ENCODE results near the gene RPL18.
A peak's percentile ranks its signal among the peaks of the same experiment; 100 is the strongest.
"Not testable (repeated sequence)": the region's sequence is repeated elsewhere in the genome, so short reads cannot be mapped to it uniquely, and the experiment has no call there.

Gene RPL18

DNA sequence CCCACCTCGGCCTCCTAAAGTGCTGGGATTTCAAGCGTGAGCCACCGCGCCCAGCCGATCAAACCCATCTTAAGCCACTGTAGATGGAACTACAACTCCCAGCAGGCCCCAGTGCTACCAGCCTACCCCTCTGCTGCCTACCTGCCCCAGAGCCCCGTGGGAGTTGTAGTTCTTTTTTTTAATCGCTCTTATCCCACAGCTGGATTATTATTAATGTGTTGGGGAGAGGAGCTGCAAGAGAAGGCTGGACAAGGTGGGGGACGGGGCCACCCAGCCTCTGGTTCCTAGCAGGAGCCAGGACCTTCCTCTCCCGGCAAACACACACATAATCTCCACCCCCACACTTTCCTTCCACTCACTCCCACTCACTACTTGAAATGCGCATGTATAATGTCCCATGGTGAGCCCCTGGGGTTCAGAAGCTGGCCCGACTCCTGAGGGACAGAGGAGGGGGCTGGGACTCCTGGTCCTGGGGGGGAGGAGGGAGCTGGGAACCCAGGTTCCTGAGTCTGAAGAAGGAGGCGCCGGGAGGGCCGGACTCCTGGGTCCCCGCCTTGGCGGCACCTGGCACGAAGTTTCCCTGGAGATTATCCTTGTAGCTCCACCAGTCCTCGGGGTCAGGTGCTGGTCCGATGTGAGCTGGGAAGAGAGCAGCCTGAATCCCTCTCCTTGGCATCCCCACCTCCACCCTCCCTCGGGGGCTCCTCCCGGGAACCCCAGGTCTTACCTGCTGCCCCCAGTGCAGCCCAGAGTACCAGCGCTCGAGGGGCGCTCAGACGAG is 26.1 kb upstream of the RPL18 start:
- peak; percentile 62 to 65 for DNase-seq (ENCODE audit: low read depth in 2 of 2)

- DNase-seq (ENCODE audit: low read depth in 2 of 2): no peak
These were observed 25.4 kb upstream of the RPL18 start for GRCh38 chr19:48644355-48644754.

DNA sequence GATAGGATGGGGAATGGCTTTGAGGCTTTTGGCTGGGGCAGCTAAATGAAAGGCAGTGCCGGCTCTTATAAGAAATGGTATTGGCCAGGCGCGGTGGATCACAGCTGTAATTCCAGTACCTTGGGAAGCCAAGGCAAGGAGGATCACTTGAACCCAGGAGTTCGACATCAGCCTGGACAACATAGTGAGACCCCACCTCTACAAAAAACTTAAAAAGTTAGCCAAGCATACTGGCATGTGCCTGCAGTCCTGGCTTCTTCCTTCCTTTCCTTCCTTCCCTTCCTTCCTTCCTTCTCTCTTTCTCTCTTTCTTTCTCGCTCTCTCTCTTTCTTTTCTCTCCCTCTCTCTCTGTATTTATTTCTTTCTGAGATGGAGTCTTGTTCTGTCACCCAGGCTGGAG is 23.9 kb upstream of the RPL18 start:
- DNase-seq (ENCODE audit: low read depth in 2 of 2): no peak

- no peak for DNase-seq (ENCODE audit: low read depth in 2 of 2)
These were observed 22.9 kb upstream of the RPL18 start for GRCh38 chr19:48641850-48642249.

GRCh38 chr19:48639483-48640375 is 20.8 kb upstream of the RPL18 start:
- DNase-seq (ENCODE audit: low read depth in 2 of 2): no peak

DNA sequence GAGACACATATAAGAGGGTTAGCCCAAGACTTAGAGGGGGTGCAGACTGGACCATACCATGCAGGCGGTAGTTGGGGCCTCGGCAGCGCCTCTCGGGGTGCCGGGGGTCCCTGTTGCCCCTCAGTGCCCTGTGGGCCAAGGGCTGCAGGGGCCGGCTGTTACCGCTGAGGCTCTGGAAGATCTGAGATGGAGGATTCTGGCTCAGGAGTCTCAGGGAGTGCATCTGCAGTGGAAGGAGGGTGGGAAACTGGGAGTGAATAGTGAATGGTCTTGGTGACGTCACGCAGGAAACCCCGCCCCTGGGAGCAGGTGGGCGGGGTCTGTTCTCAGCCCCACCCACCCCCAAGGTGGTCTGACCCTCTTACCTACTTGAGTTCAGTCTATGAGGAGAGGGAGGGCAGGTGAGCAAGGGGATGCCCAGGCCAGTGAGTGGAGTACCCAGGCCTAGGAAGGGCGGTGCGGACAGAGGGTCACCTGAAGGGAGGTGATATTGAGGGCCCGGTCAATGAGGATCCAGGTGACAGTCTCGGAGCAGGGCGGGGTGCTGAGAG is 19.9 kb upstream of the RPL18 start:
- DNase-seq (ENCODE audit: low read depth in 2 of 2): no peak

DNA sequence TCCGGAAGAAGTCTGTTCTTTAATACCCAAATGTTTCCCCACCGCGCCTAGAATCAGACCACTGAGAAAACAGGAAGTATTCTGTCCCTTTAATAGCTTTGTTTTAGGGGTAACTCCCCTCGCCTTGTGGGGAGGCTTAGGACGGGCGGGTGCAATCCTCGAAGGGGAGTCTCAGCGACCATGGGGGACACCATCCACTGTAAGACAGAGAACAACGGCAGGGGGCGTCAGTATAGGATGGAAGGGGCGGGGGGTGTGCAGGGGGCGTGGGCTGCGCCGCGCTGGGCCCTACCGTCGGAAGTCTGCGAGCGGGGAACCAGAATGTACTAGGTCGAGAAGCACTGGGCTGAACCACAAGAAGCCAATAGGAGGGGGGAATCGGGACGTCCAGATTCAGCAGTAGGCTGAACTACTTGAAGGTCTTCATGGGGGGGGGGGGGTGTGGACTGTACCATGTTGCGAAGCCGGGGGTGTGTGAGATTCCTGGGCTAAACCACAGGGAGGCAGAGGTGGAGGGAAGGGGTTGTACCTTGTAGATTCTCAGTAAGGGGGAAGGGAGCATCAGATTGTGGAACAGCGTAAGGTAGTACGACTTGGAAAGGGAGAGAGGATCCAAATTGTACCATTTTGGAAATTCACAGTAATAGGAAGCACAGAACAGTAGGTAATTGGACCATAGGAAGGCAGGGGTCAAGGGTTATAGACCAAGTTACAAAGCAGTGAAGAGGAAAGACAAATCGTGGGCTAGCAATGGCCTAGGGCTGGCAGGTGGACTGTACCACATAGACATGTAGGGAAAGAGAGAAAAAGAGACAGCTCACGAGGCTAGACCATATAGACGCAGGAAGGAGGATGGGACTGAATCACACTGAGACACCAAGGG is 19.2 kb upstream of the RPL18 start:
- peak in 1 of 2 donors; percentile 66 for DNase-seq (ENCODE audit: low read depth in 2 of 2)

GRCh38 chr19:48637449-48637947 is 18.5 kb upstream of the RPL18 start:
- peak; percentile 98 to 99 for DNase-seq (ENCODE audit: low read depth in 2 of 2)

DNA sequence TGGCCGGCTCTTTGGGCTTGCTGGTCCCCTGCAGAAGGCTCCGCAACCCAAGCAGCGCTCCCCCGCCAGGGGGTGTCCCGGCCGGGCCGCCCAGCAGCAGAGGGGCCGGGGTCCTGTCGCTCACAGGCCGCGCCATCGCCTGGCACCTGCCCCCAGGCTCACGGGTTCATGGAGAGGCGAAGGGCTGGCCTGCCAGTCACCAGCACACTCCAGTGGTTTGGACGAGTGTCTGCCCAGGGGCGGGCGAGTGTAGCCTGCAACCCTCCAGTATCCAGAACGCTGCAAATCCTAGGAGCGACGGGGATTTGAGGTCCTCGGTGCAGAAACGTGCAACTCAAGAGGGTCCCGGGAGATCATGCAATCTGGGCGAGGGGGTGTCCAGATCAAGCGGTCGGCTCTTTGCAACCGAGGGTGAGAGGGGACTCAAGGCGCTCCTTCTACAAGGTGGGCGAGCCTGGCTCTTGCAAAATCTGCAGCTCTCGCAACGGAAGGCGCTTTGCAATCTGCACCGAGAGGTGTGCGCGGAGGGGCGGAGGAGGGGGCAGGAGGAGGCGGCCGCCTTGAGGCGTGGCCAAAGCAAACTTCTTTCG is 18.0 kb upstream of the RPL18 start, which contains the start of gene DBP:
TSS of gene DBP (minus strand) at position 521 of the 590 bp plus-strand sequence. CDS start at position 136, 385 bp downstream.
- no peak for DNase-seq (ENCODE audit: low read depth in 2 of 2)

DNA sequence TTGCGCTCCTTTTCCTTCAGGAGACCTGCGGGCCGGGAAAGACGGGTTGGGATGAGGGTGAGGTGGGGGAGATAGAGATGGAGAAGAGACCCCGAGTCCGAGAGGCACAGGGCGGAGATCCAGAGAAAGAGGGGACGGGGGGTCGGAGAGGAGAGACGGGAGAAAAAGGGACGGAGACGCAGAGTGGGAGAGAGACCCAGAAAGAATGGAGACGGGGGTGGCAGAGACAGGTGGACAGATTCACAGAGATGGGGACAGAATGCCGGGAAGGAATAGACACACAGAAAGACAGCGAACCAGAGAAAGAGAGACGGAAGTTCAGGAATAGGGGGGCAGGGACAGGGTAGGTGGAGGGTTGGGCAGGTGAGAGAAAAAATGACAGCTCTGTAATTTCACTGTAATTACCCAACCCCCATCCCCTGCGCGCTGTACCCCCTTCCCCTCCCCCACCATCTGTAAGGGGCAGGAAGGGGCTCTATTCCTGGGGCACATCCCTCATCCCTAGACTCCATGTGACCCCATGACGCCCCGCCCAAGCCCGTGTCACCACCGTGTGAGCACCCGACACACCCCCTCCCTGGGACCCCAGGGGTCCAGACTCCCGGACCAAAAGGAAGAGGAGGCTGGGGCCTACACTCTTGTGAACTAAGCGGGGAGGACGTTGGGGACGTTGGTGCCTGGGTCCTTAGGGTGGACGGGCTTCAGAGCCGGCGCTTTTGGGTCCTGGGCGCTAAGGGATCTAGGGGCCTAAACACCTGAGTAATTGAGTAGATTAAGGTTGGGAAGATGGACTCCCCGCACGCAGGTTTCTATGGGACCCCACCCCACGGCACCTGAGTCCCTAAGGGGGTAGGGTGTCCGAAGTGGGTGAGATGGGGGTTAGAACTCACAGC is 17.2 kb upstream of the RPL18 start:
- DNase-seq (ENCODE audit: low read depth in 2 of 2): no peak

DNA sequence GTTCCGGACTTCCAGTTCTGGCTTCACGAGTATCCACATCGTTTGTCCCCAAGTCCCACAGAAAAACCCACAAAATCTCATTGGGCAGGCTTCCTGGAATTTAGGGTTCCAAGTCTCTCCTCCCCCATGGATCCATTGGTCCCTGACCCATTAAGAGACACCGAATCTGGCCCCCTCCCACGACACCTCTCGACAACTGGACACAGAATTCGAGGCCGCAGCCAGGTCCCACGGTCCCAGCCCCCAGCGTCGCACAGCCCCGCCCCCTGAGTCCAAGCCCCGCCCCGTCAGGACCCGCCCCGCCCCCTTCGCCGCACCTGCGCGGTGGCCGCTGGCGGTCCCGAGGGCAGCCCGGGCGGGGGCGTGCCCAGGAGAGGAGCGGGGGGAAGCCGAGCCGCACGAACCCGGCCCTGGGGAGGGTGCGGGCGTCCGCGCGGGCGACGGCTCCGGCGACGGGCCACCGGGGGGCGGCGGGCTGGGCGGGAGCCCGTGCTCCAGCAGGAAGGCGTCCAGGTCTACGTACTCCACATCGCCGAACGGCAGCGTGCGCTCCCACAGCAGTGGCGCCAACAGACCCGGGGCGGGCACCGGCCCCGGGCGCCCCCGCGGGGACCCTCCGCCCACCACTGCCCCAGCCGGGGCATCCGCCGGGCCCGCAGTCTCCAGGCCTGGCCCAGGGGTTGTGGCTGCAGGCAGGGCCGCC is 16.4 kb upstream of the RPL18 start:
- DNase-seq (ENCODE audit: low read depth in 2 of 2): peak; percentile 64 to 67

DNA sequence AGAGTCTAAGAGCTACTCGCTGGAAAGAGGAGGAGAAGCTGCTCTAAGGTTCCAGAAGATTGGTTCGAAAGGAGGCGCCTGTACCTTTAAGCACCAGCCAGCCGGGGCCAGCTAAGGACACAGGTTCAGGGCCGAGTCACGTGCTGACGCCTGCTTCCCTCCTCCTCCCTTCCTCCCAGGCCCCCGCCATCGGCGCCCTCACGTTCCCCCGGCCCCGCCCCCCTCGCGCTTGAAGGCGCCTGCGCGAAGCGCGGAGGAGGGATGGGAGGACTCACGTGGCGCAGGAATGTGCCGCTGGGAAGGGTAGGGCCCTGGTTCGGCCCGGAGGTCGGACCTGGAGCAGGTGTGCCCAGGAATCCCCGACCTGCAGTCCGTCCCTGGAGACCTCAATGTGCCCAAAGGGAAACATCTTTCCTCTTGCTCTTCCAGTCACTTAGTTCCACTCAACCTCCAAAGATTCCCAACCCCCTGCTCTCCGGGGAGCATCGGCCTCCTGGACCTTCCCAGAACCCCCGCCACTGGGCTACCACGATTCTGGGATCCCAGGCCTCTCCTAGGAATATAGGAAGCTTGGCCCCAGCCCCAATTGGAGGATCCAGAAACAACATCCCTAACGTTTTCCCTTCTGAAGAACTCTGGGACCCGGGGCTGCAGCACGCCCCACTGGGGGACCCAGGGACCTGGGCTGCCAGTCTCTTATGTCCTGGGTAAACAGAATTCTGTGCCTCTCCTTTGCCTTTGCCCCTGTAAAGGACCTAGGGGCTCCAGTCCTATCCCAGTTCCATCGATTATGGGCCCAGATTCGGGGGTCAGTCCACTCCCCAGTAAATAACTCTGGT is 15.7 kb upstream of the RPL18 start:
- DNase-seq (ENCODE audit: low read depth in 2 of 2): peak; percentile 89 to 91

GRCh38 chr19:48634036-48634342 is 15.0 kb upstream of the RPL18 start:
- no peak for DNase-seq (ENCODE audit: low read depth in 2 of 2)

- no peak for DNase-seq (ENCODE audit: low read depth in 2 of 2)
These were observed 14.4 kb upstream of the RPL18 start for GRCh38 chr19:48633148-48634035.

DNA sequence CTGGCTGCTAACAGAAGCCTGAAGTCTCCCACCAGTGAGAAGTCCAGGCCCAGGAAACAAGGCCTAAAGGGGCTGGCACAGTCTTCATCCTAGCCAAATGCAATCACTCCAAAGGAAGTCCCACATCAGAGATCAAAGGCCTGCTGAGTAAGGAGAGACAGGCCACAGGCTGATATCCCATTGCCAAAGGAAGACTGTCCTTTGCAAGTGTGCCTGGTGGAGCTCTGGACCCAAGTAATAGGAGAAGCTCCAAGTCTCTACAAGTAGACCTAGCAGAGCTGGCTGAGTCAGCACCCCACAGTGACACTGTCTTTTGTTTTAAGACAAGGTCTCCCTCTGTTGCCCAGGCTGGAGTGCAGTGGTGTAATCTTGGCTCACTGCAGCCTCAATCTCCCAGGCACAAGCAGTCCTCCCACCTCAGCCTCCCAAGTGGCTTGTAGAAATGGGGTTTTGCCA is 13.7 kb upstream of the RPL18 start:
- DNase-seq (ENCODE audit: low read depth in 2 of 2): no peak

GRCh38 chr19:48632286-48632685 is 13.3 kb upstream of the RPL18 start:
- DNase-seq (ENCODE audit: low read depth in 2 of 2): not testable (repeated sequence)

DNA sequence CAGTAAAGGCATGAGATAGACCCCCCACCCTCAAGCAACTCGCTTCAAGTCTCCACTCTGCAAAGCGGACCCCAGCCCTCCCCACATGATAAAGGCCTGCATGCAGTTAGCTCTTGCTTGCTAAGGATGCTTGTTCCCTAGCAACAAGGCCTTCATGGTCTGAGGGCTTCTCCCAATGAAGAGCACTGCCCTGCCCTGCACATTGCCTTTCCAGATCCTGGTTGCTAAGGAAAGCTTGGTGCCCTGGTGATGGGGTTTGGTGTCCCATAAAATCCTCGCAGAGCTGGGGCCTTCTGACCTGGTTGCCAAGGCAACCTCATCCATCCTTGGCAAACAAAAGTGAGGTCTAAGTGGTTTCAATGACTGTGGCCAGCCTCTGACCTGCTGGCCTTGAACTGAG is 12.2 kb upstream of the RPL18 start:
- DNase-seq (ENCODE audit: low read depth in 2 of 2): no peak

Data from stimulated activated CD8-positive, alpha-beta memory T cell treated with anti-CD3 and anti-CD28 coated beads, Interleukin-15, amount 100 ng/mL, for 48 hours (primary cell).